H1 (cell line): ENCODE data around the gene TINAGL1. TPM values are rescaled to one million over a fixed set of nuclear protein-coding genes. Genes with fewer than 3 reads are reported as not detected.

Experiments used
- CTCF ChIA-PET: fragments of 300-600 bp; sonication (Branson Sonifier 250); formaldehyde crosslinking; loops from one replicate; lab custom pipeline; 2021; ENCODE audit not compliant: partially characterized antibody; lab: Charles Lee
- POLR2A ChIA-PET: fragments of 300-600 bp; sonication (Branson Sonifier 250); formaldehyde crosslinking; loops from one replicate; lab custom pipeline; 2021; ENCODE audit warnings: inconsistent platforms; ENCODE audit not compliant: partially characterized antibody; lab: Charles Lee
- DNase-seq, 2 experiments: peaks; one replicate each; pipeline versions ENCODE4 v3.0.0 to v3.0.0-alpha.2; 2010 to 2022; ENCODE audit warnings: low spot score in 2 of 2, low read depth in 1 of 2, mixed read lengths in 1 of 2
- FAIRE-seq: peaks from 2 replicates; lab custom pipeline; 2011; peaks lifted over from hg19 to GRCh38; lab: Jason Lieb, UNC
- H2AFZ ChIP-seq: 2 replicates; pipeline ENCODE4 v1.8.1; 2012; ENCODE audit warnings: low read length, inconsistent platforms
- H2AK5ac ChIP-seq: 2 replicates; pipeline ENCODE4 v1.6.1; 2013; ENCODE audit warnings: low read depth, low read length
- H2BK120ac ChIP-seq: replicated peaks from 2 replicates; pipeline ENCODE3; 2013; ENCODE audit warnings: low read depth, low read length, inconsistent platforms
- H2BK12ac ChIP-seq: 2 replicates; pipeline ENCODE4 v1.6.1; 2013; ENCODE audit warnings: low read depth, low read length
- H2BK15ac ChIP-seq: 2 replicates; pipeline ENCODE4 v1.6.1; 2013; ENCODE audit warnings: low read length
- H2BK20ac ChIP-seq: 2 replicates; pipeline ENCODE4 v1.6.1; 2013; ENCODE audit warnings: low read length
- H2BK5ac ChIP-seq: 2 replicates; pipeline ENCODE4 v1.6.1; 2013; ENCODE audit warnings: low read depth, low read length
- H3K14ac ChIP-seq: 2 replicates; pipeline ENCODE4 v1.6.1; 2013; ENCODE audit warnings: inconsistent platforms; ENCODE audit not compliant: insufficient read length
- H3K18ac ChIP-seq: 2 replicates; pipeline ENCODE4 v1.6.1; 2013; ENCODE audit warnings: low read length; ENCODE audit errors: extremely low read depth
- H3K23ac ChIP-seq: 2 replicates; pipeline ENCODE4 v1.6.1; 2013; ENCODE audit warnings: inconsistent platforms; ENCODE audit not compliant: insufficient read length
- H3K23me2 ChIP-seq: 2 replicates; pipeline ENCODE4 v1.6.1; 2013; ENCODE audit warnings: low read depth, low read length
- H3K27ac ChIP-seq: 2 replicates; pipeline ENCODE4 v1.6.1; 2011; ENCODE audit warnings: low read depth, low read length, inconsistent platforms
- H3K27me3 ChIP-seq, 4 experiments: replicated peaks in 1 of 4; 1 replicate in 1 of 4; 2 replicates in 3 of 4; pipeline versions ENCODE4 v1.6.1 to v1.8.1; 2011 to 2013; ENCODE audit warnings: low read length in 3 of 4, mild to moderate bottlenecking in 3 of 4, inconsistent platforms in 2 of 4, mixed read lengths in 2 of 4, moderate library complexity in 1 of 4; ENCODE audit not compliant: control insufficient read depth in 3 of 4, insufficient read depth in 3 of 4; ENCODE audit errors: extremely low read depth in 1 of 4
- H3K36me3 ChIP-seq, 4 experiments: 2 replicates each; pipeline versions ENCODE4 v1.6.1 to v1.8.1; 2011 to 2013; ENCODE audit warnings: mild to moderate bottlenecking in 4 of 4, low read length in 3 of 4, moderate library complexity in 2 of 4, control low read depth in 1 of 4, inconsistent platforms in 1 of 4; ENCODE audit not compliant: insufficient read depth in 4 of 4, control insufficient read depth in 2 of 4
- H3K4ac ChIP-seq: replicated peaks from 2 replicates; pipeline ENCODE3; 2013; ENCODE audit warnings: low read length, low read depth, mixed read lengths, inconsistent platforms; ENCODE audit not compliant: insufficient read length
- H3K4me1 ChIP-seq, 4 experiments: replicated peaks in 1 of 4; 1 replicate in 1 of 4; 2 replicates in 3 of 4; pipeline versions ENCODE4 v1.6.1 to v1.8.1; 2011 to 2013; ENCODE audit warnings: low read length in 3 of 4, inconsistent platforms in 2 of 4, mixed read lengths in 1 of 4; ENCODE audit not compliant: insufficient read depth in 4 of 4, control insufficient read depth in 3 of 4
- H3K4me2 ChIP-seq, 2 experiments: 2 replicates each; pipeline versions ENCODE4 v1.6.1 to v1.8.1; 2011 to 2013; ENCODE audit warnings: low read depth in 2 of 2, low read length in 2 of 2, control low read depth in 1 of 2, inconsistent platforms in 1 of 2, mild to moderate bottlenecking in 1 of 2; ENCODE audit not compliant: insufficient read depth in 1 of 2
- H3K4me3 ChIP-seq, 4 experiments: fragments of 200-600, 300-600 bp in 1 of 4; sonication (generic), shearing (Covaris generic), sonication (Bioruptor Twin) in 1 of 4; 2 replicates each; pipeline versions ENCODE4 v1.5.1 to v1.8.1; 2011 to 2016; ENCODE audit warnings: low read length in 4 of 4, low read depth in 3 of 4, control low read depth in 2 of 4, inconsistent platforms in 2 of 4, mild to moderate bottlenecking in 2 of 4, mixed read lengths in 1 of 4, moderate library complexity in 1 of 4; ENCODE audit not compliant: insufficient read depth in 2 of 4; ENCODE audit errors: extremely low read depth in 1 of 4
- H3K56ac ChIP-seq: replicated peaks from 2 replicates; pipeline ENCODE3; 2013; ENCODE audit warnings: low read depth, mild to moderate bottlenecking, mixed read lengths, low read length, inconsistent platforms; ENCODE audit not compliant: insufficient read length
- H3K79me1 ChIP-seq: 2 replicates; pipeline ENCODE4 v1.6.1; 2013; ENCODE audit warnings: low read depth, low read length, control low read depth
- H3K79me2 ChIP-seq, 2 experiments: 2 replicates each; pipeline versions ENCODE4 v1.6.1 to v1.8.1; 2012 to 2013; ENCODE audit warnings: low read length in 2 of 2, mild to moderate bottlenecking in 2 of 2, inconsistent platforms in 1 of 2; ENCODE audit not compliant: insufficient read depth in 2 of 2, control insufficient read depth in 1 of 2
- H3K9ac ChIP-seq, 4 experiments: replicated peaks in 1 of 4; 1 replicate in 1 of 4; 2 replicates in 3 of 4; pipeline versions ENCODE4 v1.6.1 to v1.8.1; 2011 to 2013; ENCODE audit warnings: low read depth in 3 of 4, low read length in 3 of 4, control low read depth in 2 of 4, mild to moderate bottlenecking in 2 of 4, moderate library complexity in 2 of 4, inconsistent platforms in 1 of 4; ENCODE audit errors: extremely low read depth in 1 of 4
- H3K9me3 ChIP-seq, 2 experiments: 2 replicates each; pipeline versions ENCODE4 v1.6.1 to v1.8.1; 2012 to 2013; ENCODE audit warnings: mild to moderate bottlenecking in 2 of 2, moderate library complexity in 2 of 2, control low read depth in 1 of 2, inconsistent platforms in 1 of 2, low read depth in 1 of 2, low read length in 1 of 2, mixed read lengths in 1 of 2; ENCODE audit not compliant: insufficient read depth in 2 of 2
- H4K20me1 ChIP-seq, 2 experiments: replicated peaks in 1 of 2; 2 replicates each; pipeline versions ENCODE3 to v1.8.1; 2011 to 2013; ENCODE audit warnings: inconsistent platforms in 2 of 2, low read length in 2 of 2, mild to moderate bottlenecking in 1 of 2; ENCODE audit not compliant: insufficient read depth in 2 of 2, control insufficient read depth in 1 of 2
- H4K5ac ChIP-seq: 2 replicates; pipeline ENCODE4 v1.6.1; 2013; ENCODE audit warnings: low read length, low read depth, mixed read lengths, inconsistent platforms; ENCODE audit not compliant: insufficient read length
- H4K8ac ChIP-seq: 2 replicates; pipeline ENCODE4 v1.8.0; 2013; ENCODE audit warnings: mild to moderate bottlenecking, moderate library complexity, low read length, inconsistent platforms; ENCODE audit not compliant: insufficient read depth; ENCODE audit errors: extremely low read depth
- H4K91ac ChIP-seq: replicated peaks from 2 replicates; pipeline ENCODE3; 2013; ENCODE audit warnings: low read length, mixed read lengths, inconsistent platforms; ENCODE audit not compliant: insufficient read length
- CBX5 ChIP-seq: fragments of 300-800, 300-1000 bp; sonication (generic); IDR thresholded peaks from 2 replicates; pipeline ENCODE4 v1.7.1; 2016; ENCODE audit warnings: antibody characterized with exemption, low read length, low read depth
- CEBPB ChIP-seq: IDR thresholded peaks from 2 replicates; pipeline ENCODE4 v1.6.1; 2012; ENCODE audit warnings: low read depth, low read length
- RFX5 ChIP-seq: IDR thresholded peaks from 2 replicates; pipeline ENCODE4 v1.6.1; 2011; ENCODE audit warnings: low read depth, low read length, improper control_type of control experiment, borderline replicate concordance
- SRF ChIP-seq: IDR thresholded peaks from 2 replicates; pipeline ENCODE4 v1.6.1; 2011; ENCODE audit warnings: mild to moderate bottlenecking, low read depth, low read length, moderate library complexity
- TBP ChIP-seq: IDR thresholded peaks from 2 replicates; pipeline ENCODE4 v1.6.1; 2011; ENCODE audit warnings: low read depth, low read length, improper control_type of control experiment
- YY1 ChIP-seq: IDR thresholded peaks from 2 replicates; pipeline ENCODE4 v1.6.1; 2011; ENCODE audit warnings: low read depth, mild to moderate bottlenecking, low read length
- WGBS, 2 experiments: shearing (Covaris generic) in 1 of 2; methylation state at CpG; one replicate each; pipeline versions ENCODE4 v1.1.6 to v1.1.7; 2013 to 2015; ENCODE audit warnings: low lambda C conversion rate in 2 of 2, mixed read lengths in 2 of 2, inconsistent platforms in 1 of 2, low coverage in 1 of 2, missing lambda C conversion rate in 1 of 2; ENCODE audit not compliant: insufficient replicate concordance in 2 of 2, insufficient coverage in 1 of 2, insufficient read length in 1 of 2; ENCODE audit errors: extremely low coverage in 1 of 2, missing lambda C conversion rate in 1 of 2; 5-methylcytosine and 5-hydroxymethylcytosine counted together
- polyA plus RNA-seq, 7 experiments: library from polyadenylated mRNA; depleted of rRNA in 3 of 7; stranded (reverse) in 5 of 7; unstranded in 2 of 7; fragments of >200 nt in 5 of 7; fragments of 200-250 nt in 2 of 7; gene quantifications; 1 replicate in 5 of 7; 2 replicates in 1 of 7; 4 replicates in 1 of 7; pipeline versions ENCODE4 v1.2.1 to v1.2.3, GENCODE V29; 2011 to 2013; ENCODE audit warnings: missing spikeins in 2 of 7, mixed read lengths in 2 of 7
- total RNA-seq: library from RNA; stranded (reverse); fragmentation: NEBNext Ultra II Directional; extraction: Animal tissue kit (Norgen Biotek cat#: 25700); gene quantifications from 2 replicates; pipeline ENCODE4 v1.2.1, GENCODE V29; 2021

Gene TINAGL1
- total and polyA plus RNA-seq, 2 of the 8 experiments (the other 6 are each of a cell fraction or from before 2014, with no cell fraction given) = 11.2 to 21.7 TPM

- H3K27ac ChIP-seq = no peak overlapping the region
- WGBS, 2 experiments = 89% methylated on average over 5 of the region's 5 CpGs; no CpG with 5 or more reads in 1 of the 2 experiments
- H3K79me1 ChIP-seq = no peaks in the 10 kb centered on the region
- H3K9me3 ChIP-seq = no peaks in the 10 kb centered on the region
- no peak overlapping the region for H3K56ac ChIP-seq
- H3K4ac ChIP-seq = no peak overlapping the region
- no peak overlapping the region for H2BK20ac ChIP-seq
- no peak overlapping the region for H2BK15ac ChIP-seq
- H2BK5ac ChIP-seq = no peak overlapping the region
- peaks cover 2 to 3% (median 2%) of the 10 kb centered on the region in 4 experiments; a peak in 4 of 7 replicates for H3K4me1 ChIP-seq
- H3K18ac ChIP-seq = no peak overlapping the region
- no peak overlapping the region for H2BK12ac ChIP-seq
- POLR2A ChIA-PET = no interaction called here
- H3K36me3 ChIP-seq = no peaks in the 10 kb centered on the region
- H3K79me2 ChIP-seq = no peaks in the 10 kb centered on the region
- CTCF ChIA-PET = interaction anchor here (0.6 to 4.7 kb wide), 7 partner anchors 8 to 227 kb away, joined by 3 to 25 read pairs (median 3); no protein-coding TSS in a partner anchor
- DNase-seq (no peak), FAIRE-seq (no peak)
- H4K8ac ChIP-seq = no peak overlapping the region; the same call in 1 of the 2 replicates
- H3K27me3 ChIP-seq = peaks cover 6 to 13% (median 11%) of the 10 kb centered on the region in 4 experiments
- H4K91ac ChIP-seq = no peak overlapping the region
- no peak overlapping the region for H2AFZ ChIP-seq
- H3K14ac ChIP-seq = no peak overlapping the region
- no peak overlapping the region for H3K4me2 ChIP-seq
- no peak overlapping the region for H2AK5ac ChIP-seq
- H2BK120ac ChIP-seq = no peak overlapping the region
- H3K4me3 ChIP-seq = no peak overlapping the region
- H4K20me1 ChIP-seq = no peaks in the 10 kb centered on the region
- H4K5ac ChIP-seq = no peak overlapping the region
- H3K23ac ChIP-seq = no peak overlapping the region
- H3K23me2 ChIP-seq = peaks cover 7% of the 10 kb centered on the region; the same call in 1 of the 2 replicates
- no peak overlapping the region for H3K9ac ChIP-seq
- TF ChIP-seq CBX5 (no peak), SRF (no peak), RFX5 (no peak), YY1 (no peak), CEBPB (no peak), TBP (no peak)
Measured at GRCh38 chr1:31621498-31621820, 45.1 kb downstream of the TINAGL1 start.
